HepG2 (cell line): ENCODE results near the gene TCF3.

Source experiments
- GABPA ChIP-seq, 2 experiments: IDR thresholded peaks; 2 replicates each; pipeline ENCODE4 v1.6.1; 2011 to 2016; ENCODE audit warnings: low read depth in 2 of 2, low read length in 1 of 2, missing biosample characterization in 1 of 2, missing genetic modification characterization in 1 of 2
- HMG20B ChIP-seq: conservative IDR thresholded peaks from 2 replicates; pipeline ENCODE4 v1.6.1; 2016; ENCODE audit warnings: missing genetic modification reagents, missing compliant biosample characterization
- POLR2A ChIP-seq, 2 experiments: IDR thresholded peaks; 2 replicates each; pipeline ENCODE4 v1.6.1; 2011; ENCODE audit warnings: low read depth in 2 of 2, low read length in 2 of 2, mild to moderate bottlenecking in 1 of 2, moderate library complexity in 1 of 2; ENCODE audit not compliant: insufficient read depth in 1 of 2
- REST ChIP-seq, 2 experiments: IDR thresholded peaks; 2 replicates each; pipeline ENCODE4 v1.6.1; 2011 to 2012; ENCODE audit warnings: low read length in 2 of 2, borderline replicate concordance in 1 of 2, low read depth in 1 of 2, mild to moderate bottlenecking in 1 of 2, moderate library complexity in 1 of 2
- SMARCE1 ChIP-seq: fragments of 450-650 bp; IDR thresholded peaks from 2 replicates; pipeline ENCODE4 v1.6.1; 2017; ENCODE audit warnings: borderline replicate concordance
- ZBTB10 ChIP-seq: sonication (generic); formaldehyde crosslinking; IDR thresholded peaks from 2 replicates; pipeline ENCODE4 v1.4.0; 2020; ENCODE audit warnings: missing genetic modification reagents, borderline replicate concordance
- ZHX1 ChIP-seq: sonication (generic); formaldehyde crosslinking; IDR thresholded peaks from 2 replicates; pipeline ENCODE4 v1.8.1; 2022; ENCODE audit warnings: low read depth, mild to moderate bottlenecking, missing genetic modification reagents
- ZNF616 ChIP-seq: sonication (generic); formaldehyde crosslinking; IDR thresholded peaks from 2 replicates; pipeline ENCODE4 v1.5.0; 2020; ENCODE audit warnings: low read depth, mild to moderate bottlenecking, missing genetic modification reagents

- TF ChIP-seq POLR2A (IDR thresholded peaks at IDR 0.05; ENCODE audit: insufficient read depth in 1 of 2, low read depth in 2 of 2, low read length in 2 of 2) (no peak), ZBTB10 (no peak), REST (IDR thresholded peaks at IDR 0.05; ENCODE audit: borderline replicate concordance in 1 of 2, low read depth in 1 of 2, low read length in 2 of 2) (no peak), ZNF616 (CRISPR knock-in tag) (no peak), ZHX1 (CRISPR knock-in tag) (no peak), HMG20B (CRISPR knock-in tag) (no peak), GABPA (IDR thresholded peaks at IDR 0.05; ENCODE audit: low read depth, low read length) (no peak), GABPA (CRISPR knock-in tag; IDR thresholded peaks at IDR 0.05; ENCODE audit: low read depth) (no peak), SMARCE1 (no peak)
Measured at GRCh38 chr19:1612114-1613086, 40.0 kb downstream of the TCF3 start.
